Dendritic cell treated with granulocyte-macrophage colony-stimulating factor and Interleukin-4, amounts not matched to agents 40 ng/mL and 50 ng/mL, for 4 days (primary cell): ENCODE results near the gene FAM163A.

Experiments used
- H3K27ac Mint-ChIP-seq: one replicate; pipeline ENCODE4 v1.8.0; 2022; ENCODE audit warnings: mild to moderate bottlenecking, mixed read lengths
- H3K27me3 Mint-ChIP-seq: one replicate; pipeline ENCODE4 v1.8.0; 2022; ENCODE audit warnings: mild to moderate bottlenecking, mixed read lengths
- H3K36me3 Mint-ChIP-seq: one replicate; pipeline ENCODE4 v1.8.0; 2022; ENCODE audit warnings: low read depth, mixed read lengths
- H3K4me1 Mint-ChIP-seq: one replicate; pipeline ENCODE4 v1.8.0; 2022; ENCODE audit warnings: low read depth, mixed read lengths
- H3K4me3 Mint-ChIP-seq: one replicate; pipeline ENCODE4 v1.8.0; 2022; ENCODE audit warnings: mild to moderate bottlenecking, moderate library complexity, mixed read lengths
- H3K9me3 Mint-ChIP-seq: one replicate; pipeline ENCODE4 v1.8.0; 2022; ENCODE audit warnings: mixed read lengths
- intact Hi-C: fragments of 100-400 bp; cut with micrococcal nuclease; formaldehyde crosslinking; loops from one replicate; pipeline ENCODE4 v1.15.0; 2022

FAM163A gene

GRCh38 chr1:179808503-179808902 lies 65.4 kb downstream of the FAM163A start:
- no peaks in the 10 kb centered on the region for H3K36me3 Mint-ChIP-seq
- H3K9me3 Mint-ChIP-seq: no peaks in the 10 kb centered on the region
- no peak overlapping the region for H3K27ac Mint-ChIP-seq
- H3K4me1 Mint-ChIP-seq: no peaks in the 10 kb centered on the region
- intact Hi-C loops: no loop called here
- H3K4me3 Mint-ChIP-seq: no peak overlapping the region
- peaks cover 17% of the 10 kb centered on the region for H3K27me3 Mint-ChIP-seq

- Mint-ChIP-seq H3K27ac (no peak overlapping the region), H3K27me3 (peaks cover 22% of the 10 kb centered on the region), H3K9me3 (no peaks in the 10 kb centered on the region), H3K4me1 (peaks cover 7% of the 10 kb centered on the region), H3K4me3 (no peak overlapping the region), H3K36me3 (no peaks in the 10 kb centered on the region)
- intact Hi-C loops: loop anchor here (1.0 kb wide), 1 partner anchor 103 kb away; no protein-coding TSS in a partner anchor
Measured at GRCh38 chr1:179809506-179810366, 66.6 kb downstream of the FAM163A start.

GRCh38 chr1:179810367-179810715 lies 67.2 kb downstream of the FAM163A start:
- Mint-ChIP-seq H3K4me3 (no peak overlapping the region), H3K27me3 (peaks cover 27% of the 10 kb centered on the region), H3K27ac (no peak overlapping the region), H3K4me1 (peaks cover 13% of the 10 kb centered on the region), H3K9me3 (no peaks in the 10 kb centered on the region), H3K36me3 (no peaks in the 10 kb centered on the region)
- intact Hi-C loops: loop anchor here (1.0 kb wide), 1 partner anchor 104 kb away; no protein-coding TSS in a partner anchor

- intact Hi-C loops: no loop called here
- Mint-ChIP-seq H3K4me3 (no peak overlapping the region), H3K9me3 (no peaks in the 10 kb centered on the region), H3K27ac (no peak overlapping the region), H3K27me3 (peaks cover 45% of the 10 kb centered on the region), H3K36me3 (no peaks in the 10 kb centered on the region), H3K4me1 (peaks cover 18% of the 10 kb centered on the region)
Measured at GRCh38 chr1:179812501-179813292, 69.6 kb downstream of the FAM163A start.

GRCh38 chr1:179813626-179814545 lies 70.8 kb downstream of the FAM163A start:
- Mint-ChIP-seq H3K4me3 (peak overlapping the region; percentile 21), H3K36me3 (no peaks in the 10 kb centered on the region), H3K27ac (no peak overlapping the region), H3K9me3 (no peaks in the 10 kb centered on the region), H3K27me3 (peaks cover 45% of the 10 kb centered on the region), H3K4me1 (peaks cover 18% of the 10 kb centered on the region)
- intact Hi-C loops: no loop called here

GRCh38 chr1:179814546-179814838 lies 71.4 kb downstream of the FAM163A start:
- peaks cover 18% of the 10 kb centered on the region for H3K4me1 Mint-ChIP-seq
- no peaks in the 10 kb centered on the region for H3K9me3 Mint-ChIP-seq
- peak overlapping the region; percentile 76 for H3K4me3 Mint-ChIP-seq
- no peaks in the 10 kb centered on the region for H3K36me3 Mint-ChIP-seq
- H3K27me3 Mint-ChIP-seq: peaks cover 45% of the 10 kb centered on the region
- intact Hi-C loops: no loop called here
- no peak overlapping the region for H3K27ac Mint-ChIP-seq

GRCh38 chr1:179815641-179816040 lies 72.5 kb downstream of the FAM163A start:
- H3K27me3 Mint-ChIP-seq: peaks cover 43% of the 10 kb centered on the region
- no peaks in the 10 kb centered on the region for H3K9me3 Mint-ChIP-seq
- H3K4me3 Mint-ChIP-seq: peak overlapping the region; percentile 76
- H3K27ac Mint-ChIP-seq: no peak overlapping the region
- no peaks in the 10 kb centered on the region for H3K36me3 Mint-ChIP-seq
- peaks cover 24% of the 10 kb centered on the region for H3K4me1 Mint-ChIP-seq
- intact Hi-C loops: no loop called here

- intact Hi-C loops: no loop called here
- Mint-ChIP-seq H3K4me3 (no peak overlapping the region), H3K4me1 (peaks cover 26% of the 10 kb centered on the region), H3K36me3 (no peaks in the 10 kb centered on the region), H3K27me3 (peaks cover 41% of the 10 kb centered on the region), H3K9me3 (no peaks in the 10 kb centered on the region), H3K27ac (no peak overlapping the region)
Measured at GRCh38 chr1:179816196-179816960, 73.3 kb downstream of the FAM163A start.

- intact Hi-C loops: no loop called here
- Mint-ChIP-seq H3K36me3 (no peaks in the 10 kb centered on the region), H3K9me3 (no peaks in the 10 kb centered on the region), H3K27ac (no peak overlapping the region), H3K4me1 (peaks cover 26% of the 10 kb centered on the region), H3K4me3 (no peak overlapping the region), H3K27me3 (peaks cover 40% of the 10 kb centered on the region)
Measured at GRCh38 chr1:179817056-179817455, 74.0 kb downstream of the FAM163A start.

GRCh38 chr1:179817789-179818188 lies 74.7 kb downstream of the FAM163A start:
- intact Hi-C loops: no loop called here
- H3K4me3 Mint-ChIP-seq: no peak overlapping the region
- no peaks in the 10 kb centered on the region for H3K36me3 Mint-ChIP-seq
- H3K9me3 Mint-ChIP-seq: no peaks in the 10 kb centered on the region
- H3K4me1 Mint-ChIP-seq: peaks cover 26% of the 10 kb centered on the region
- no peak overlapping the region for H3K27ac Mint-ChIP-seq
- H3K27me3 Mint-ChIP-seq: peaks cover 34% of the 10 kb centered on the region

- Mint-ChIP-seq H3K27ac (no peak overlapping the region), H3K4me3 (no peak overlapping the region), H3K36me3 (no peaks in the 10 kb centered on the region), H3K4me1 (peaks cover 26% of the 10 kb centered on the region), H3K9me3 (no peaks in the 10 kb centered on the region), H3K27me3 (peaks cover 31% of the 10 kb centered on the region)
- intact Hi-C loops: no loop called here
Measured at GRCh38 chr1:179818260-179818659, 75.2 kb downstream of the FAM163A start.

GRCh38 chr1:179818743-179819173 lies 75.7 kb downstream of the FAM163A start:
- Mint-ChIP-seq H3K27me3 (peaks cover 30% of the 10 kb centered on the region), H3K27ac (no peak overlapping the region), H3K9me3 (no peaks in the 10 kb centered on the region), H3K4me1 (peaks cover 26% of the 10 kb centered on the region), H3K36me3 (no peaks in the 10 kb centered on the region), H3K4me3 (no peak overlapping the region)
- intact Hi-C loops: no loop called here
